Gastroesophageal sphincter (tissue), 4 donors: Measurements from ENCODE around the gene CCDC91. TPM values are rescaled to one million over a fixed set of nuclear protein-coding genes. Genes with fewer than 3 reads are reported as not detected.

Source experiments
- ATAC-seq: fragments of 150-250 bp; one replicate; pipeline ENCODE4 v1.9.1; 2016; ENCODE audit warnings: mild to moderate bottlenecking, moderate library complexity
- H3K27ac ChIP-seq, 4 donors: fragments of 200-600 bp; sonication (generic) in 3 of 4; 1 replicate in 3 of 4; 2 replicates in 1 of 4; pipeline ENCODE4 v1.5.1; 2016 to 2019
- H3K27me3 ChIP-seq: fragments of 200-600 bp; sonication (generic); one replicate; pipeline ENCODE4 v1.5.1; 2019
- H3K36me3 ChIP-seq, 2 donors: fragments of 200-600 bp; sonication (generic); one replicate each; pipeline ENCODE4 v1.5.1; 2019; ENCODE audit warnings: control low read depth in 1 of 2
- H3K4me1 ChIP-seq, 3 donors: fragments of 200-600 bp; sonication (generic); 1 replicate in 2 of 3; 2 replicates in 1 of 3; pipeline ENCODE4 v1.5.1; 2016 to 2019; ENCODE audit warnings: control low read depth in 2 of 3
- H3K4me3 ChIP-seq, 2 donors: fragments of 200-600 bp; sonication (generic); one replicate each; pipeline ENCODE4 v1.5.1; 2019; ENCODE audit warnings: mild to moderate bottlenecking in 1 of 2, moderate library complexity in 1 of 2
- H3K9me3 ChIP-seq, 3 donors: fragments of 200-600 bp; sonication (generic); one replicate each; pipeline ENCODE4 v1.5.1; 2017 to 2019; ENCODE audit warnings: control low read depth in 2 of 3
- CTCF ChIP-seq, 4 experiments: fragments of 200-600 bp in 2 of 4; fragments of 450-650 bp in 2 of 4; sonication (generic) in 1 of 4; IDR thresholded peaks; one replicate each; pipeline ENCODE4 v1.5.1; 2017 to 2019; ENCODE audit warnings: antibody characterized with exemption in 4 of 4, mild to moderate bottlenecking in 2 of 4, moderate library complexity in 2 of 4
- EP300 ChIP-seq: sonication (generic); formaldehyde crosslinking; IDR thresholded peaks from one replicate; pipeline ENCODE4 v1.6.1; 2017; ENCODE audit warnings: antibody characterized with exemption, mild to moderate bottlenecking
- POLR2A ChIP-seq, 2 donors: fragments of 450-650 bp; IDR thresholded peaks; one replicate each; pipeline ENCODE4 v1.6.1; 2017; ENCODE audit warnings: antibody characterized with exemption in 2 of 2, mild to moderate bottlenecking in 2 of 2, moderate library complexity in 1 of 2
- POLR2AphosphoS5 ChIP-seq: sonication (generic); formaldehyde crosslinking; IDR thresholded peaks from one replicate; pipeline ENCODE4 v1.6.1; 2017; ENCODE audit warnings: antibody characterized with exemption
- WGBS, 2 donors: methylation state at CpG; one replicate each; pipeline ENCODE4 v1.1.5; 2018; ENCODE audit warnings: low coverage in 1 of 2; 5-methylcytosine and 5-hydroxymethylcytosine counted together
- total RNA-seq, 4 donors: library from RNA; depleted of rRNA; stranded (reverse); fragments of >200 nt; gene quantifications; one replicate each; pipeline ENCODE4 v1.1.0, GENCODE V29; 2016

The CCDC91 gene
- total RNA-seq, 4 donors from 2014 or later = 53.1 to 93.4 (median 64.0) TPM

- H3K4me3 ChIP-seq = no peak overlapping the region
- H3K27me3 ChIP-seq = no peaks in the 10 kb centered on the region
- no peaks in the 10 kb centered on the region for H3K36me3 ChIP-seq
- H3K4me1 ChIP-seq = no peaks in the 10 kb centered on the region
- H3K27ac ChIP-seq = no peak overlapping the region
- TF ChIP-seq CTCF (IDR thresholded peaks at IDR 0.05) = no peak
- TF ChIP-seq POLR2AphosphoS5 = no peak
- TF ChIP-seq EP300 = no peak
- TF ChIP-seq POLR2A (IDR thresholded peaks at IDR 0.05) = no peak
- 80% methylated on average over 1 of the region's 1 CpG; no CpG with 5 or more reads in 1 of the 2 donors for WGBS, 2 donors
- no peaks in the 10 kb centered on the region for H3K9me3 ChIP-seq
- no peak for ATAC-seq
These were observed 27.6 kb upstream of the CCDC91 start for GRCh38 chr12:28162697-28163096.

- no peaks in the 10 kb centered on the region for H3K4me1 ChIP-seq
- H3K27ac ChIP-seq = no peak overlapping the region
- H3K9me3 ChIP-seq = no peaks in the 10 kb centered on the region
- no peak for ATAC-seq
- no peak overlapping the region for H3K4me3 ChIP-seq
- H3K27me3 ChIP-seq = no peaks in the 10 kb centered on the region
- TF ChIP-seq CTCF (IDR thresholded peaks at IDR 0.05) (no peak), POLR2A (IDR thresholded peaks at IDR 0.05) (no peak), POLR2AphosphoS5 (no peak), EP300 (no peak)
- 85 to 95% methylated on average over 2 of the region's 2 CpGs for WGBS, 2 donors
- no peaks in the 10 kb centered on the region for H3K36me3 ChIP-seq
These were observed 25.5 kb upstream of the CCDC91 start for GRCh38 chr12:28164644-28165275.

- Histone ChIP-seq H3K4me3 (no peak overlapping the region), H3K27ac (no peak overlapping the region), H3K9me3 (no peaks in the 10 kb centered on the region), H3K36me3 (no peaks in the 10 kb centered on the region), H3K27me3 (no peaks in the 10 kb centered on the region), H3K4me1 (no peaks in the 10 kb centered on the region)
- 100% methylated on average over 2 of the region's 2 CpGs for WGBS, 2 donors
- TF ChIP-seq CTCF (IDR thresholded peaks at IDR 0.05) (no peak), POLR2A (IDR thresholded peaks at IDR 0.05) (no peak)
- ATAC-seq = no peak
These were observed 22.2 kb upstream of the CCDC91 start for GRCh38 chr12:28167981-28168485.

- ATAC-seq = no peak
- no peak overlapping the region for H3K4me3 ChIP-seq
- no peak overlapping the region for H3K27ac ChIP-seq
- H3K4me1 ChIP-seq = no peaks in the 10 kb centered on the region
- H3K27me3 ChIP-seq = no peaks in the 10 kb centered on the region
- H3K9me3 ChIP-seq = no peaks in the 10 kb centered on the region
- 76 to 90% methylated on average over 3 of the region's 3 CpGs for WGBS, 2 donors
- TF ChIP-seq CTCF (IDR thresholded peaks at IDR 0.05) (no peak), POLR2AphosphoS5 (no peak), EP300 (no peak), POLR2A (IDR thresholded peaks at IDR 0.05) (no peak)
- no peaks in the 10 kb centered on the region for H3K36me3 ChIP-seq
These were observed 18.7 kb upstream of the CCDC91 start for GRCh38 chr12:28171356-28172060.
